HG02623 (cell line): ENCODE measurements around the gene TJP2.

Experiments
- ATAC-seq: cut with Tn5 transposase; IDR thresholded peaks from one replicate; pipeline ENCODE4 v1.9.1; 2021; ENCODE audit warnings: moderate library complexity; ENCODE audit not compliant: unreplicated experiment

The TJP2 gene

DNA sequence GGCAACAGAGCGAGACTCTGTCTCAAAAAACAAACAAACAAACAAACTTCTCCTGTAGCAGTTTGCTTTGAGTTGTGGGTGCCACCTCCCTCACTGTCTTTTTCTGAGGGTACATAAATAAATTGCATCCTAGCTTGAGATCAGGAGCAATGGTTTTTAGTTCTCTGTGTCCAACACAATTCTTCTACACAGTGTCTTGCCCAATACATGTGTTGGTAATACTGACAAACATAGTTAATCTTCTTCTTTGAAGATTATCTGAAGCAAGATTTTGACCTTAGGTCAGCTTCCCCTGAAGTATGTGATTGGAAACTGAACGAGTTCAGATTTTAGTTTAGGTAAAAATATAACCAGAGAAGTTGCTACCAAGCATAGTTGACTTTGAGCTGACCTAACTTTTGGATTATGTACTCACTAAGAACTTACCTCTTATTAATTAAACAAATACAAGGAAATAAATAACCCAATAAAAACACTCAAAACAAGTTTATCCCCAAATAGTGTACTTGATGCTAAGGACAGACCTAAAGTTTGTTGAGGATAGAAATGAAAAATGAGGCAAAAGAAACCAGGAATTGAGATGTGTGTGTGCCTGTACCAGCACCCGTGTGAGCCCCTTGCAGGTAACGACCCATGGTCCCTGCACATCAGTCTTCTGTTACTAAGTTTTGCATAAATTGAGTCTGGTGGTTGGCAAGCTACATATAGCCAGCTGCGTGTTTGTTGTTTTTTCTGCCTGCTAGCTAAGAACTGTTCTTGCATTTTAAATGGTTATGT lies 16.2 kb downstream of the TJP2 start:
- peak; percentile 69 for ATAC-seq

DNA sequence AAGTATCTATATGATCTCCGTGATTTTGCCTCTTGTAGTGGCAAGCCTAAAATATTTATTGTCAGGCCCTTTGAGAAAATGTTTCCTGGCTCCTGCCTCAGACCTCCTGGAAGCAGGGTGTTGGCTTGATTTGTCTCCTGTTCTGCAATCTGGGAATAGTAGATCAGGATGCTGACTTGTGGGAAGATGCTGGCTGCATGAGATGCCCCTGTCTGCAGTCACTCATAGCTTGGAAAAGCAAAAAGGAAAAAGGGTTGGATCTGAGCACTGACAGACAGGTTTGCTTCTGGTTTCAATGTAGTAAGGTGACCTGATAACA lies 16.7 kb downstream of the TJP2 start:
- ATAC-seq, result no peak

- no peak for ATAC-seq
Observed at GRCh38 chr9:69191231-69191630, 17.2 kb downstream of the TJP2 start.

GRCh38 chr9:69192214-69192613 lies 18.1 kb downstream of the TJP2 start:
- ATAC-seq, result no peak

DNA sequence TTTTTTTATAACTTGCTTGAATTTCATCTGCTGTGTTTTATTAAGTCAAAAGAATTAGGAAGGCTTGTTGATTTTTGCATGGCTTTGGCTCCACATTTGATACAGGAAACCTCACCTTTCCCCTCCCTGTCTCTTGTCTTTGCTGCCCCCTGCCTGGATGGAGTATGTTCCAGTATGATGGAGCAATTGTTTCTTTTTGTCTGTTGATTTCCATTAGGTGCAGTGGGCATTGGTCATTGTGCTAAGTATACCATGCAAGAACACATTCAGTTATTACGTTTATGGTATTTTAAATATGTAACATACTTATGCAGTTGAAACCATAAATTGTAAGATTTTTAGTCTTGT lies 19.6 kb downstream of the TJP2 start:
- no peak for ATAC-seq

DNA sequence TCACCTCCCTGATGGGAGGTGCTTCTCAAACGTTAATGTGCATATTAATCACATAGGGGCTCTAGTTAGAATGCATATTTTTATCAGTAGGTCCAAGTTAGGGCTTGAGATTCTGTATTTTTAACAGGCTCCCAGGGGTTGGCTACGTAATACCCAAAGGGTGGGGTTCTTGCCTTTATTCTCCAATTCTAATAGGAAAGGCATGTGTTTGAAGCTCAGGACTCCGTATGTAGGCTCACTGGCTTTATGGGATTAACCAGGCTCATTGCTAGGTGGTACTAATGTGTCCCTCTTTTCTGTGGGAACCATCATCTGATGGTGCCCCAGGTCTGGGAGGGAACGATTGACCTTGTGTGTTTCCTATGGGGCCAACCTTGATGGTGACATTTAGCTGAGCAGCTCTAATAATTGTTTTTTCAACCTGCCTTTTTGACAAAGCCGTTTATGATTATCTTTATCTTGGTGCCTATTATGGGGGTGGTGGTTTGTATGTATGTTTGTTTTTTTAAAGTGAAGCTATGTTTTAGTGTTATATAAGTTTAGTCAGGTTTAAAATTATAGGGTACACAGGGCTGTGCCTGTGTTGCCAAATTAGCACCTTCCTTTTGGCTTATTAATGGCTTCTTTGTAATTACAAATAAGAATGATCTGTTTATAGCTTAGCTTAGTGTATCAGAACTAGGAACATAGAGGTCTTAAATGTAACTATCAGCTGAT lies 20.8 kb downstream of the TJP2 start:
- no peak for ATAC-seq

GRCh38 chr9:69195668-69196067 lies 21.6 kb downstream of the TJP2 start:
- no peak for ATAC-seq

DNA sequence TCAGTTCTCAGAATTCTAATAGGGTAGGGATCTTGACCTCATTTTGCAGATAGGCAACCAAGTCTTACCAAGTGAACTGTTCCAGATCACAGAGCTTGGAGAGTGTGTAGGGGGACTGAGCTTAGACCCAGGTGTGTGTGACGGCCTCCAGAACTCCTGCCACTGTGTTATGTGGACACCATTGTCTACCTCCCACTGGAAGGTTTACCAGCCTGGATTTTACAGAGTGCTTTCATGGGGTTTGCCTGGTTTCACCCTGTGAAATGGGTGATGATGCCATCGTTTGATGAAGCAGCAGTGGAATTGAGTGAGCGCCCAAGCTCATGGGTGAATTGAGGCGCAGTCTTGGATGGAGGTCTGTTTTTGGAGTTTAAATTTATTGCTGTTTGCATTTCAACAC lies 23.6 kb downstream of the TJP2 start:
- ATAC-seq, result no peak

- ATAC-seq, result no peak
Observed at GRCh38 chr9:69198521-69199220, 24.6 kb downstream of the TJP2 start.

GRCh38 chr9:69199769-69200470 lies 25.8 kb downstream of the TJP2 start:
- ATAC-seq, result no peak

- ATAC-seq, result no peak
Observed at GRCh38 chr9:69202556-69202955, 28.5 kb downstream of the TJP2 start.

- ATAC-seq, result no peak
Observed at GRCh38 chr9:69204326-69204725, 30.2 kb downstream of the TJP2 start.

- no peak for ATAC-seq
Observed at GRCh38 chr9:69204849-69205248, 30.8 kb downstream of the TJP2 start.

- no peak for ATAC-seq
Observed at GRCh38 chr9:69206047-69206446, 32.0 kb downstream of the TJP2 start.

- no peak for ATAC-seq
Observed at GRCh38 chr9:69207503-69207902, 33.4 kb downstream of the TJP2 start.

- no peak for ATAC-seq
Observed at GRCh38 chr9:69211424-69212036, 37.5 kb downstream of the TJP2 start.

DNA sequence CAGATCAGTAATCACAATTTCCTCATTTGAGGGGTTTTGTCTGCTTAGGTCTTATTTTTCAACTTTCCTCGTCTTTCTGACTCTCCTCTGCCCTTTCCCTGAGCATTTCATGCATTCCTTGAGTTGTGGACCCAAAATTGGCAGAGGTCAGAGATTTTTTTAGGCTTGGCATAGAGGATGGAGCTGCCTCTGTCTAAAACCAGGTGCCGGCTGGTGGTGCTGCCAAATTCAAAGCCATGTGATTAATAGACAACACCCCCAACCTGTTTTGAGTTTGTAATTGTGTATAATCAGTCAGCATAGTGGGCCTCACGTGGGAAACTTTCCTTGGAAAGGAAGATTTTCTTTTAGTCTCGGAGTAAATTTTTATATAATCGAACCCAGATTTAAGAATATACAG lies 39.6 kb downstream of the TJP2 start:
- ATAC-seq, result no peak

- no peak for ATAC-seq
Observed at GRCh38 chr9:69214939-69215338, 40.9 kb downstream of the TJP2 start.

GRCh38 chr9:69215774-69216485 lies 41.9 kb downstream of the TJP2 start:
- no peak for ATAC-seq

- ATAC-seq, result no peak
Observed at GRCh38 chr9:69218166-69218565, 44.1 kb downstream of the TJP2 start.

DNA sequence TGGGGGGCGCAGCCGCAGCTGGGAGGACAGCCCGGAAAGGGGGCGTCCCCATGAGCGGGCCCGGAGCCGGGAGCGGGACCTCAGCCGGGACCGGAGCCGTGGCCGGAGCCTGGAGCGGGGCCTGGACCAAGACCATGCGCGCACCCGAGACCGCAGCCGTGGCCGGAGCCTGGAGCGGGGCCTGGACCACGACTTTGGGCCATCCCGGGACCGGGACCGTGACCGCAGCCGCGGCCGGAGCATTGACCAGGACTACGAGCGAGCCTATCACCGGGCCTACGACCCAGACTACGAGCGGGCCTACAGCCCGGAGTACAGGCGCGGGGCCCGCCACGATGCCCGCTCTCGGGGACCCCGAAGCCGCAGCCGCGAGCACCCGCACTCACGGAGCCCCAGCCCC lies 47.0 kb downstream of the TJP2 start:
- no peak for ATAC-seq
